WERI-Rb-1 (cell line): Measurements from ENCODE around the gene NXN.

Source experiments
- DNase-seq: peaks from one replicate; pipeline ENCODE4 v3.0.0-alpha.2; 2020
- H3K27ac ChIP-seq: fragments of 250-450 bp; sonication (Bioruptor Pico); 2 replicates; pipeline ENCODE4 v1.5.1; 2020; ENCODE audit warnings: mild to moderate bottlenecking, moderate library complexity
- H3K27me3 ChIP-seq: fragments of 250-450 bp; sonication (Bioruptor Pico); 2 replicates; pipeline ENCODE4 v1.5.1; 2021; ENCODE audit warnings: mild to moderate bottlenecking, low read depth, moderate library complexity; ENCODE audit not compliant: insufficient read depth, severe bottlenecking
- H3K36me3 ChIP-seq: fragments of 250-450 bp; sonication (Bioruptor Pico); 2 replicates; pipeline ENCODE4 v1.5.1; 2020; ENCODE audit warnings: mild to moderate bottlenecking, moderate library complexity
- H3K4me3 ChIP-seq: 2 replicates; pipeline ENCODE4 v1.5.1; 2011; ENCODE audit warnings: low read depth, mild to moderate bottlenecking, control low read depth, low read length
- H3K9me3 ChIP-seq: fragments of 250-450 bp; sonication (Bioruptor Pico); 2 replicates; pipeline ENCODE4 v1.5.1; 2021; ENCODE audit warnings: mild to moderate bottlenecking, moderate library complexity; ENCODE audit not compliant: severe bottlenecking
- CTCF ChIP-seq: IDR thresholded peaks from 2 replicates; pipeline ENCODE4 v1.5.1; 2011; ENCODE audit warnings: low read depth, mild to moderate bottlenecking, control low read depth, inconsistent platforms, low read length

The NXN gene

GRCh38 chr17:799261-799660 lies 180.3 kb downstream of the NXN start:
- Histone ChIP-seq H3K36me3 (peaks cover 50% of the 10 kb centered on the region), H3K27me3 (no peaks in the 10 kb centered on the region), H3K9me3 (no peaks in the 10 kb centered on the region), H3K27ac (peak overlapping the region; percentile 57), H3K4me3 (no peak overlapping the region)
- no peak for DNase-seq
- no peak for TF ChIP-seq CTCF

GRCh38 chr17:798246-798645 lies 181.3 kb downstream of the NXN start:
- peak; percentile 56 for DNase-seq
- no peaks in the 10 kb centered on the region for H3K27me3 ChIP-seq
- TF ChIP-seq CTCF: no peak
- no peaks in the 10 kb centered on the region for H3K9me3 ChIP-seq
- H3K27ac ChIP-seq: peak overlapping the region; percentile 57
- H3K4me3 ChIP-seq: no peak overlapping the region
- H3K36me3 ChIP-seq: peaks cover 43% of the 10 kb centered on the region

- peaks cover 43% of the 10 kb centered on the region for H3K36me3 ChIP-seq
- no peak overlapping the region for H3K27ac ChIP-seq
- TF ChIP-seq CTCF: no peak
- no peak overlapping the region for H3K4me3 ChIP-seq
- DNase-seq: no peak
- H3K27me3 ChIP-seq: no peaks in the 10 kb centered on the region
- H3K9me3 ChIP-seq: no peaks in the 10 kb centered on the region
These were observed 182.2 kb downstream of the NXN start for GRCh38 chr17:797236-797840.

- Histone ChIP-seq H3K4me3 (no peak overlapping the region), H3K27me3 (no peaks in the 10 kb centered on the region), H3K9me3 (no peaks in the 10 kb centered on the region), H3K27ac (no peak overlapping the region), H3K36me3 (peaks cover 45% of the 10 kb centered on the region)
- no peak for DNase-seq
- TF ChIP-seq CTCF: no peak
These were observed 183.0 kb downstream of the NXN start for GRCh38 chr17:796609-797008.

GRCh38 chr17:795721-796120 lies 183.9 kb downstream of the NXN start:
- TF ChIP-seq CTCF: no peak
- Histone ChIP-seq H3K27me3 (no peaks in the 10 kb centered on the region), H3K36me3 (peaks cover 45% of the 10 kb centered on the region), H3K27ac (no peak overlapping the region), H3K9me3 (no peaks in the 10 kb centered on the region), H3K4me3 (no peak overlapping the region)
- no peak for DNase-seq

- Histone ChIP-seq H3K27ac (peak overlapping the region; percentile 62), H3K9me3 (no peaks in the 10 kb centered on the region), H3K27me3 (no peaks in the 10 kb centered on the region), H3K36me3 (peaks cover 41% of the 10 kb centered on the region), H3K4me3 (no peak overlapping the region)
- no peak for DNase-seq
- no peak for TF ChIP-seq CTCF
These were observed 184.3 kb downstream of the NXN start for GRCh38 chr17:795276-795675.
